Measurements from ENCODE around the gene ATP11A.

Gene ATP11A

DNA sequence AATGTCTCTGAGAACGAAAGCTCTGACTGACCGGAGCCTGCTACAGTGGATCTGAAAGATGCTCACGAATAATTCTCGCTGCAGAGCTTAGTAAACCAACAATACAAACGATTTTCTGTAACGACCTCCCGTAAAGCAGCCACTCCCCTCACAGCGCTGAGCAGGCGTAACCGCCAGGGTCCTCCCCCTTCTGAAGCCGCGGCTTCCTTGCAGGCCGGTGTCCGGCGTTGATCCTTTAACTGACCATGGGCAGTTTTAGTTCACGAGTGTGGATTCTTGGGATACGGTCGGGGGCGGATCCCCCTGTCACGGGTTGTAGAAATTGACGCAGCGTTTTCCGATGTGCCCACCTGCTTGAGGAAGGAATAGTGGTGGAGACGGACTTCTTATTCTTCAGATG is 75.9 kb downstream of the ATP11A start:
- TF ChIP-seq, protein P1, sequence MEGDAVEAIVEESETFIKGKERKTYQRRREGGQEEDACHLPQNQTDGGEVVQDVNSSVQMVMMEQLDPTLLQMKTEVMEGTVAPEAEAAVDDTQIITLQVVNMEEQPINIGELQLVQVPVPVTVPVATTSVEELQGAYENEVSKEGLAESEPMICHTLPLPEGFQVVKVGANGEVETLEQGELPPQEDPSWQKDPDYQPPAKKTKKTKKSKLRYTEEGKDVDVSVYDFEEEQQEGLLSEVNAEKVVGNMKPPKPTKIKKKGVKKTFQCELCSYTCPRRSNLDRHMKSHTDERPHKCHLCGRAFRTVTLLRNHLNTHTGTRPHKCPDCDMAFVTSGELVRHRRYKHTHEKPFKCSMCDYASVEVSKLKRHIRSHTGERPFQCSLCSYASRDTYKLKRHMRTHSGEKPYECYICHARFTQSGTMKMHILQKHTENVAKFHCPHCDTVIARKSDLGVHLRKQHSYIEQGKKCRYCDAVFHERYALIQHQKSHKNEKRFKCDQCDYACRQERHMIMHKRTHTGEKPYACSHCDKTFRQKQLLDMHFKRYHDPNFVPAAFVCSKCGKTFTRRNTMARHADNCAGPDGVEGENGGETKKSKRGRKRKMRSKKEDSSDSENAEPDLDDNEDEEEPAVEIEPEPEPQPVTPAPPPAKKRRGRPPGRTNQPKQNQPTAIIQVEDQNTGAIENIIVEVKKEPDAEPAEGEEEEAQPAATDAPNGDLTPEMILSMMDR (IDR thresholded peaks at IDR 0.05; ENCODE audit: low read depth, low read length, missing control alignments) = no peak
- Histone ChIP-seq H3K27ac (no peak overlapping the region), H3K27me3 (replicated peaks) (no peaks in the 10 kb centered on the region), H3K36me3 (replicated peaks) (no peaks in the 10 kb centered on the region), H3K4me3 (ENCODE audit: low read depth, low read length) (no peak overlapping the region)
- no peak for DNase-seq
- in situ Hi-C loops (cut with HindIII; ENCODE audit: low pct_ligation_motif_present, low sequenced_read_pairs) = no loop called here

DNA sequence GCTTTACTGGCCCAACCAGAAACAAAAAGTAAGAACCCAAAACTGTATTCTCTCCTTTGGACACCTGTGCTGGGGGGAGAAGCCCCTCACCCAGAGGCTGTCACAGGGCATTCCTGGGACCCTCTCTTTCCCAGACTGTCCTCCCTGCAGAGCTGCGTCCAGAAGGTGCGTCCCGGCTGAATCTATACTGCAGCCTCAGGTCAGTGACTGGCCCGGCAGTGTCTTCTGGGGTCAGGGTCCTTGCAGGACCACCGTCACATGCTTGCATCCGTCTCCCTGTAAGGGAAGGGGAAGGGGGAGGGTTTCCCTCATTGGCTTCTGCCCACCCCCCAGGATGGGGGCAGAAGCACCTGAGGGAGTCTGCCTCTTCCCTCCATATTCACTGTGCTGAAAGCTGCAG is 76.5 kb downstream of the ATP11A start:
- no peaks in the 10 kb centered on the region for H3K27me3 ChIP-seq (replicated peaks)
- in situ Hi-C loops (cut with HindIII; ENCODE audit: low pct_ligation_motif_present, low sequenced_read_pairs) = no loop called here
- DNase-seq = no peak
- TF ChIP-seq, protein P1 (IDR thresholded peaks at IDR 0.05; ENCODE audit: low read depth, low read length, missing control alignments) = no peak
- H3K36me3 ChIP-seq (replicated peaks) = no peaks in the 10 kb centered on the region
- no peak overlapping the region for H3K4me3 ChIP-seq (ENCODE audit: low read depth, low read length)
- no peak overlapping the region for H3K27ac ChIP-seq

DNA sequence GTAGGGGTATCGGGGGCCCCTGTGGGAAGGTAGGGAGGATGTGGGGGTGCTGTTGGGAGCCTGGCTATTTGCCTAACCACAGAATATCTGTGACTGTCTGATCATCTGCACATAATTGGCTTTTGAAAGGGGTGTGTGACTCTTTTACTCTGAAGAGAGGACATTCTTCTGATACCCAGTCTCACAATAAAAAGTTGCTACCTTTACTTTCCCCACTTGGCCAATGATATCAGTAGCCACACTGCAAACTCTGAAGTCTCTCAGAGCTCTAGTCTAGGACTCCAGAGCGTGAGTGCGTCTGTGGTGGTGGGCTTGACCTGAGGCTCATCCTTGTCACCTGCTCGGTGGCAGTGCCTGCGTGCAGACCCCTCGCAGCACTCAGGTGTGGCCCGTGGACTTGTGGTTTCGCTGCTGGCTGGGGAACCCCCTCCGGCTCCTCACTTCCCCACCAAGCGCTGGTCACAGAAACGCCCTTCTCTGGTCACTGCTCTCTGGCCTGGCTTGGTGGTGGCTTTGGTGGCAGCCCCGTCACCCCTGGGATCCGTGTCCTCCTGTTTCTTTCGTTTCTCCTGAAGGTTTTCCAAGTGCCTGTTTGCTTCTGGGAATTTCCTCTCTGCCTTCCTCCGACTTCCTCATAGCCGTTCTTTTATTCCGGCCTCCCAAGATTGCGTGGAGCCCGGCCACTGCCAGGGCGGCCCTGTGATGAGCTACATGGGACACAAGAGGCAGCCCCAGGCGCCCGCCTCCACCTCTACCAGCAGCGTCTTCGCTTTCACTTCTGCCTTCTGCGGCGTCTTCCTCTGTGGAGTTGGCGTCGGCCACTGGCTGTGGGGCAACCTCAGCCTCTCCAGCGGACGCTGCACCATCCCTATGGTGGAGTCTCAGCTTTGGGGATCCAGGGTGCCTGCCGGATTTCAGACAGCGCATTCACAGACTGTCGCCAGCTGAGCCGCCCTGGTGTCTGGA is 78.0 kb downstream of the ATP11A start:
- Histone ChIP-seq H3K27ac (no peak overlapping the region), H3K4me3 (ENCODE audit: low read depth, low read length) (no peak overlapping the region), H3K27me3 (replicated peaks) (no peaks in the 10 kb centered on the region), H3K36me3 (replicated peaks) (no peaks in the 10 kb centered on the region)
- no peak for DNase-seq
- TF ChIP-seq, protein P1 (IDR thresholded peaks at IDR 0.05; ENCODE audit: low read depth, low read length, missing control alignments) = no peak
- in situ Hi-C loops (cut with HindIII; ENCODE audit: low pct_ligation_motif_present, low sequenced_read_pairs) = no loop called here

DNA sequence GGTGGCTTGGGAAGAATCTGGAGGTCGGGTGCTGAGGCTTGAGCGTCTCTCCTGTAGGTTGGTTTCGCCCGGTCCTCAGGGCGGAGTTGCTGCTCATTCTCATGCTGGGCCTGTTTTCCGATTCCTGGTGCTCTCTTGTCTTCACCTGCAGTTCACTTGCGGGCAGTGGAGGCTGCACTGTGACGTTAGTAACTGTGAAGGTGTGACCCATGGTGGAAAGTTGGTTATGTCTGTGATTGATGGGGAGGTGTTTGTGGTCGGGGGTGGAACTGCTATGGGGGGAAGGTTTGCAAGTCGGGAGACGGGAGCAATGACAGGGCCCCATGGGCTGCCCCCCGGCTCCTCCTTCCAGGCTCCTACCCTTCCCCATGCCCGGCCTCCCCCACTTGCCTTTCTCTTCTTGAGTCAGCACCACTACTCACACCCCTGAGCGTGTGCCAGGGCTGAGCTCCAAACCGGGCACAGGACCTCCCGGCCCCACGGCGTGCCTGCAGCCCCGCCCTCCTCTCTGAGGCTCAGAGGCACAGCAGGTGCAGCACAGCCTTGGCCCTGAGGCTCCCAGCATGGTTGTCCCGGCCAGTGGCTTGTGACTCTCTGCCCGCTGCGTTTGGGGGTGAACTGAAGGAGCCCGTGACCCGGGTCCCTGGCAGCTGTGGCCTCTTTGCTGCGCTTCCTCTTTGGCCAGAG is 79.1 kb downstream of the ATP11A start:
- Histone ChIP-seq H3K27me3 (replicated peaks) (no peaks in the 10 kb centered on the region), H3K27ac (no peak overlapping the region), H3K36me3 (replicated peaks) (no peaks in the 10 kb centered on the region), H3K4me3 (ENCODE audit: low read depth, low read length) (no peak overlapping the region)
- in situ Hi-C loops (cut with HindIII; ENCODE audit: low pct_ligation_motif_present, low sequenced_read_pairs) = no loop called here
- TF ChIP-seq, protein P1 (IDR thresholded peaks at IDR 0.05; ENCODE audit: low read depth, low read length, missing control alignments) = no peak
- no peak for DNase-seq

DNA sequence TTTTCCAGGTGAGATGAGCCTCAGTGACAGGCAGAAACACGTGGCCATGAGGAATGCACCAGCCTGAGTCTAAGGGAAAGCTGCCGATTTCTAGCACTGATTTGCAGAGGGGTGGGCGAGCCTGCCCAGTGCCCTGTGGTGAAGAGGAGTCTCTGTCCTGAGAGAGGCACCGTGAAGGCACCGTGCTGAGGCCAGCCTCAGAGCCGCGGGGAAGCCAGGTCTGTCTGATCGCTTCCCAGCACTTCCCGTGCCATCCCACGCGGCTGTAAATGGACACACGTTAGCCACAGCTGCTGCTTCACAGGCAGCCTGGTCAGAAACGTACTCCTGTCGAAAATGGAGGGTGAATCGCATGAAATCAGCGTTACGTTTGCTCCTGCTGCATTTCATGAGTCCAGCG is 79.8 kb downstream of the ATP11A start:
- H3K27ac ChIP-seq = no peak overlapping the region
- no peaks in the 10 kb centered on the region for H3K36me3 ChIP-seq (replicated peaks)
- in situ Hi-C loops (cut with HindIII; ENCODE audit: low pct_ligation_motif_present, low sequenced_read_pairs) = no loop called here
- no peaks in the 10 kb centered on the region for H3K27me3 ChIP-seq (replicated peaks)
- H3K4me3 ChIP-seq (ENCODE audit: low read depth, low read length) = no peak overlapping the region
- TF ChIP-seq, protein P1 (IDR thresholded peaks at IDR 0.05; ENCODE audit: low read depth, low read length, missing control alignments) = no peak
- no peak for DNase-seq

All from brain microvascular endothelial cell (primary cell).